HCEC 1CT (cell line): ENCODE data around the gene CARS1.

Source experiments
- DNase-seq: peaks from one replicate; pipeline ENCODE4 v3.0.0-alpha.2; 2017

CARS1 gene

DNA sequence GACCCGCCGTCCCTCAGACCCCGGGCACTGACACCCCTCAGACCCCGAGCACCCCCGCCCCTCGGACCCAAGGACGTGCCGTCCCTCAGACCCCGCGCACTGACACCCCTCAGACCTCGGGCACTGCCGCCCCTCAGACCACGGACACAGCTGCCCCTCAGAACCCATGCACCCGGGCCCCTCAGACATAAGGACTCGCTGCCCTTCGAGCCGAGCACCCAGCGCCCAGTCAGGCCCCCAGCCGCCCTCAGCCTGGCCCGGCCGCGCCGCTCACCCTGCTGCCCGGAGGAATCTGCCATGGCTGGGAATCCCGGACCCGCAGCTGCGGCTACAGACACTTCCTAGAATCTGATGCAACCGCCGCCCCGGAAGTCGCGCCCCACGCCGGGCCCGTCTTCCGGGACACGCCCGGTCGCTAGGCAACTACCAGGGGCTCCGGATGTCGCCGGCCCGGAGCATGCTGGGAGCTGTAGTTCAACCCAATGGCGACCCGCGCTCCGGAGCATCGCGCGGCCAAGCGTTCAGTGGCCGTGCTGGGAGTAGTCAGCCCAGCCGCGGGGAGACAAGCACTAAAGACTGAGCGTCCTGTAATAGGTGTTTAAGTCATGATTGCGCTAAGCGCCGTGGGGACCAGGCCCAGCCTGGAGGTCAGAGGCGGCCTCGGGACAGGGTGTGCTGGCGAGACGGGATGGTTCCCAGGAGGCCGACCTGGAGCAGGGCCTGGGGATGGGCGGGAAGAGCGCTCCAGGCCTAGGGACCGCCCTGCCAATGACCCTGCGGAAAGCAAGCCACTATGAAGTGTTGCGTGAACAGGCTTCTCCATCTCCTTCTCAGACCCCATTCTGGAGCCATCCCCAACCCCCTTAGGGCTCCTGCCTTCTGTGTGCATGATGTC is at the start of gene CARS1:
TSS of gene CARS1 (minus strand) at position 355 of the 895 bp plus-strand sequence. CDS start at position 299, 56 bp downstream.
- DNase-seq, result peak; percentile 97

DNA sequence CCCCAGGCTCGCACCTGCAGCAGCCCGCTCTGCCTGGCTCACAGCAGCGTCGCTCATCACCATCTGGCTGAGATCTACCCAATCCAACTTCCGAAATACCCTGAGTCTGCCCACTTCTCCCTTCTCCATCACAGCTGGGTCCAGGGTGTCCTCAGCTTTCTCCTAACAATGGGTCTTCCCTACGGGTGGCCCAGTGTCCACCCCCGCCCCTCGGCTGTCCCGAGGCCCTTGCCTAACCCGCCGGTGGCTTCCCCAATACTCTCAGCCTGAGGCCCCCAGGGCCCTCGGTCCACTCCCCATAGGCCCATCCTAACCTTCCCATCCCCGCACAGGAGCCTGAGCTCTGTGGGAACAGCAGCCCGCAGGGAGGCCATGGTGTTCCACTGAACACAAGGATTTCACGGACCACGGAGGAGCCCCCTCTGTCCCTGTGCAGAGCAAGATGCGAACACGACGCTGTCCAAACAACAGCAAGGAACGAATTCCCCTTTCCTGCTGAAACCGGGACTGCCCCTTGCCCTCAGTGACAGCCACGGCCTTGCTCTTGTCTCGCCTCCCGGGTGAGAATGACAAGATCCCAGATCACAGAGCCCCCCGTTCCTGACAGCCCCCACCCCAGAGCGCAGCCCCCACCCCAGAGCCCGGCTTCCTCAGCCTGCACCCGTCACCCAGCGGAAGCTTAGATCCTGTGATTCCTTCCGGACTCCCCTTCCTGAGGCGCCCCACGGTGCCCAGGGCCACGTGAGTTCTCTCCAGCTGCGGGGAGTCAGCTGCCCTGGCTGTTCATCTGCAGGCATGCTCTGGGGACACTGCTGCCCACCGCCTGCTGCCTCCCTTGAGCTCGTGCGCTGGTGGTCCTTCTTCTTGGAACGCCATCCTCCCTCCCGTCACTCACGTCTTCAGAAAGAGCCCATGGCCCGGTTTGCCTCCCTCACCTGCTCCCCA is 48.8 kb upstream of the CARS1 start:
- DNase-seq, result no peak

DNA sequence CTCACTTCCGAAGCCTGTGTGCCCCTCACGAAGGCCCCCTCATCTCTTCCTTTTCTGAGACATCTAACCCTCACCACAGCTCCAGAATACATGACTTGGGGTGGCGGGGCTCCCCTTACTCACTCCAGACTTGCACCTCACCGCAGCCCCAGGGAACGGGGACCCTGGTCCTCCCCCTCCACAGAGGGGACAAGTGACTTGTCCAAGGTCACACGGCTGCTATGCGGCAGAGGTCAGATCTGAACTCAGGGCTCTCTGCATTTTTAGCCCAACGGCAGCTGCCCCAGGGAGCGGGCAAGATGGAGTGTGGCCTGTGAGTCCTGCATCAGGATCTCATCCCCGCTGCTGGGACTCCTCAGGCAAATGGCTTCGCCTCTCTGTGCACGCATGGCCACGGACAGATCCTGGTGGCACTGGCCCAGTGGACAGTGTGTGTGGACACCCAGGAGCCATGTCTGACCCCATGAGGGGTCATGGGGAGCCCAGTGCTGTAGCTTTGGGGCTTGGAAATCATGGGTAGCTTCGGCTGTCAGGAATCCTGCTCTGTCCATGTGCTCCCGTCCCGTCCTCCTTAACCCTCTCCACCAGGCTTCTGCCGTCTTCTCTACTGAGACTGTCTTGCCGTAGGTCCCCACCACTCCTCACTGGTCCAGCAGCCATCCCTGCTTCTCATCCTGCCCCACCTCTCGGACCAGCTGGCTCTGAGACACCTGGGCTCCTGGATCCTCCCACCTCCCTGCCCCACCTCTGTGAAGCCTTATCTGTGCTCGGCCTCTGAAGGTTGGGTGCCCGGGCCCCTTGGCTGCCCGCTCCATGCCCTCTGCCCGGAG is 48.0 kb upstream of the CARS1 start:
- DNase-seq, result no peak

DNA sequence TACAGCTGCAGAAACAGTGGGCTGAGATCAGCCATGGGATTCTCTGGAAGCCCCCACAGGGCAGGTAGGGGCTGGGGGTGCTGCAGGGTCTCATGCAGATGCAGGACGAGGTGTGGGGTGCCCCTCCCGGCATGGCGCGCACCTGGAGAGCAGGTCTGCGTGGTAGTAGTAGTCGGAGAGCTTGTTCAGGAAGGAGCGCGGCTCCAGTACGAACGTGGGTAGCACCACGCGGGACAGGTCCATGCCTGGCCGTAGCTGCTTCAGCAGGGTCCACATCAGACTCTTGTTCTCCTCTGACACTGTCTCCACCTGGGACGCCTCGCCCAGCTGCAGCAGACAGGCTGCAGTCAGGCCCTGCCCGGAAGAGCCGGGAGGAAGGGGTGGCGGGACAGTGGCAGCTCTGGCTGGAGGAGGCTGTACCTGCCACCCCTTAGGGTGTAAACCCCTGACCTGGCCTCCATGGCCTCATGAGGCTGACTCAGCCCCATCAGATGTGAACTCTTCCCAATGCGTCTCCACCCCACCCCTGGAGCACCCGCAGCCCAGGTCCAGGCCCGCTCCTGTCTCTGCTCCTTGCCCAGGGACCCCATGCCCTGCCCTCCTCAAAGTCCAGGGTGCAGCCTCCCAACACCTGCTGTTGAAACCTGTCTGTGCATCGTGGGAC is 47.0 kb upstream of the CARS1 start:
- no peak for DNase-seq

DNA sequence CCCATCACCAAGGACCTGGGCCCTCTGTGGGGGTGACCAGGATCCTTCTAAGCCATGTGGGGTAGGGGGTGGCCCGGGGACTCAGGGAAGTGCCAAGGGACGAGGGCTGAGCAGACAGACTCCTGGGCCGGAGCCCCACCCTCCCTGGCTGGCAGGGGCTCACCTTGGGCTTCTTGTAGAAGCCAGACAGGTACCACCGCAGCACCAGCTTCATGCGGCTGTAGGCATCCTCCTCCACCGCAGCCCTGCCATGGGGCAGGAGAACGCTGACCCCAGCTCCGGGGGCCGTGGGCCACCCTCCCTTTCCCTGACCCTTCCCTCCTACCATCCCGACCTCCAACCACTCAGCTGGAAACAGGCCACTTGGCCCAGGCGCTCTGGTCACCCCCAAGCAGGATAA is 45.9 kb upstream of the CARS1 start:
- no peak for DNase-seq

DNA sequence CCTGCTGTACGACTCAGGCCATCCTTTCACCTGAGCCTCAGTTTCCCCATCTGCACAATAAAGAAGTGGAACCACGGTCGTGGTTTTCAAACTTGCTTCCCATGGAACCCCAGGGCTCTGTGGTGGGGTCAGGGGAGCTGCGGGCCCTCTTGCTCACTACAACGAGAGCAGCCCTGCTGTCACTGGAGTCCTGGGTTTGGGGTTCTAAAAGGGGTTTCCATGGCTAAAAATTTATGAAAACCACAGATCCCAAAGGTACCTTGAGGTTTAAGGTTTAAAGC is 45.4 kb upstream of the CARS1 start:
- DNase-seq, result no peak

DNA sequence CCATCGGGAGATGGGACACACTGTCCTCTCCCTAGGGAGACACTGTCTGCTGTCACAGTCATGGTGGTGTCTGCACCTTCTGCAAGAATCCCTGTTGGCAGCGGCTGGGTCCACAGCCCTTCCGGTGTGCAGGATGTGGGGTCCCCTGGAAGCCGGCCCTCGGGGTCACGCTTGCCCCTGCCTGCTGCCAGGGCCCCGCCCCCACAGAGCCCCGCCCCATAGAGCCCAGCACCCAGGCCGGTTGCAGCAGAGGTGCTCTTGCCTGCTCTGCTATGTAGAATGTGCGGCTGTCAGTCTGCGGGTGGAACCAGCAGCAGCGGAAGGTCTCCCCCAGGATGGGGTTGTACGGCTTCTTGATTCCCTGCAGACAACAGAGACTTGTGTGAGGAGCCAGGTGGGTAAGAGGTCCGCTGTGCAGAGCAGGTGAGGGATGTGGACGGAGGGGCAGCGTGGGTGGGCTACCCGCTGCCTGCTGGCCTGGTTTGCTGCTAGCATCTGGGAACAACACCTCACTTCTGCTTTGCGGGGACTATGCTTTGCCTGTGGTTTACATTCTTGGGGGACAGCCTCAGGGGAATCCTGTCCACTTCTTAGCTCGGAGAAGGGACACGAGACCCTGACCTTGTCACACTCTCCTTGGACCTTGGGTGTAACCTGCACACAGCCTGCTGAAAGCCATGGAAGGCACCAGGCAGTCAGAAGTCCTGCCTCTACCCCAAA is 44.9 kb upstream of the CARS1 start:
- DNase-seq, result no peak

DNA sequence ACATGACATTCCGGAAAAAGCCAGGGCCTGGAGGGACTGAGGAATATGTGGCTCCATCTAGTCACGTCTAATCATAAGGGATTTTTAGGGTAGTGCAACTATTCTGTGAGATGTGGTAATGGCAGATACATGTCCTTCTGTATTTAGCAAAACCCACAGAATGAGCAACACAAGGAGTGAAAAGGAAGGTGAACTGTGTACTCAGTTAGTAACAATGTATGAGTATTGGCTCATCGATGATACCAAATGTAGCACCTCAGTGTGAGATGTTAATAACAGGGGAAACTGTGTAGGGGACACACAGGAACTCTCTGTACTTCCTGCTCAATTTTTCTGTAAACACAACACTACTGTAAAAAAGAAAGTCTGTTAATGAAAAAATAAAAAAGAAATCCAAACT is 42.0 kb upstream of the CARS1 start:
- DNase-seq, result no peak

DNA sequence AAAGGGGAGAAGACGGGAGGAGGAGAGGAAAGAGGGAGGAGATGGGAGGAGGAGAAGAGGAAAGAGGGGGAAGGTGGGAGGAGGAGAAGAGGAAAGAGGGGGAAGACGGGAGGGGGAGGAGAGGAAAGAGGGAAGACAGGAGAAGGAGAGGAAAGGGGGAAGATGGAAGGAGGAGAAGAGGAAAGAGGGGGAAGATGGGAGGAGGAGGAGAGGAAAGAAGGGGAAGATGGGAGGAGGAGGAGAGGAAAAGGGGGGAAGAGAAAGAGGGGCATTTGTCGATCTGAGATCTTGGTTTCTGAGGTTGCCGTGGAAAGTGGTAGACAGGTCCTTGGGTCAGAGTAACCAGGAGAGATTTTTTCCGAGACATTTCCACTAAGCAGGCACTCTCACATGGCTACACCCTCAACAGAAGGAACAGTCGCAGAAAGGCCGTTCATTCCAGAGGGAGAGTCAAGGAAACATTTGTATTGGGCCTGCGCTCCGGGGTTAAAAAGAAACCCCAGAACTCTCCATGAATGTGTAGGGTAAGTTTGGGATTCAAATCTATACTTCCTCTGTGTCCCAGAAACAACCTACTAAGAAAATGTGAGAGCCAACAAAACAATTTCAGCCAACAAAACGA is 39.8 kb upstream of the CARS1 start:
- no peak for DNase-seq

DNA sequence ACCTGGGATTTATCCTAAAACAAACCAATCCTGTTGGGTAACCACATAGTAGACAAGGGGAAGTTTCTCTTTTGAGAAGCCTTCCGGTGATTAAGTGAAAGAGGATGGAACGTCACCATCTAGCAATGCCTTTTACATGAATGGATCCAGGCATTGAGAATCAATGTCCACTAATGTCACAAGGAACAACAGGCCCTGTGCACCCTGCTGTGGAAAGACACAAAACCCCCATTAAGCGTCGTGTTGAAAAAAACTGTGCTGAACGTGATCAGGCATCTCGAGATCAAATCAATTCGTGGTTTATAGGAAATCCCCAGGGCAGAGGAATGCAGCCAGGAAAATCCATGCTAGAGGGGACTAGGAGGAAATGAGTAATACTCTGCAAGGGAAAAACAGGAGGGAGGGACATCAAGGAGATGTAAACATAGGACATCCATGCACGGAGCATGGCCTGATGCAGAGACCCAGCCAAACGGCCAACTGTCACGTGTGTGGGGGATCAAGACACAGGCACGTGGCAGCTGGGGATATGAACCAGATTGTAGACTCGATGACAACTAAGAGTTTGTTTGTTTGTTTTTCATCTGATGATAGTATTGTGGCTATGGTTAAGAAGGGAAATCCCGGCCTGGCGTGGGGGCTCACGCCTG is 38.6 kb upstream of the CARS1 start:
- peak; percentile 82 for DNase-seq

DNA sequence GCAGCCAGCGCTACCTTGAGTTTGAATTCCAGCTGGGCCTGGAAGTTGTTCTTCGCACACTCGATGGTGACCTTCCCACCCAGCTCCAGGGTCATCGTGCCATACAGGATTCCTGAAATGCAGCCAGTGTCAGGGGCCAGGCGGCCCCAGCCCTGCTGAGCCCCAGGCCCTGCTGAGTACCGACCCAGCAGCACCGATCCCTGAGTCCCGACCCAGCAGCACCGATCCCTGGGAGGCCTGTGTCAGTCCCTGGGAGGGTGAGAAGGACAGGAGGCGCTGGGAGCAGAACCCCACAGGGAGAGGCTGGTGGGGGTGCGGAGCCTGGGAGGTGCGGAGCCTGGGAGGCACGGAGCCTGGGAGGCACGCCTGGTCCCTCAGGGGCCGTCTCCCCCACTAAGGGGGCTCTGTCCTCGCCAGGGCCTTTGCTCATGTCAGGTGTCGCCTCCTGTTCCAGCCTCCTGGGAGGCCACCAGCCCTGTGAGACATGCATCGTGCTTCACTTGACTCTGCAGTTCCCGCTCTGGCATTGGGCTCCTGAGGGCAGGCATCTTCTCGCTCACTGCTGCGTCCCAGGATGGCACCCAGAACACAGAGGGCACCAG is 37.1 kb upstream of the CARS1 start:
- DNase-seq, result no peak

DNA sequence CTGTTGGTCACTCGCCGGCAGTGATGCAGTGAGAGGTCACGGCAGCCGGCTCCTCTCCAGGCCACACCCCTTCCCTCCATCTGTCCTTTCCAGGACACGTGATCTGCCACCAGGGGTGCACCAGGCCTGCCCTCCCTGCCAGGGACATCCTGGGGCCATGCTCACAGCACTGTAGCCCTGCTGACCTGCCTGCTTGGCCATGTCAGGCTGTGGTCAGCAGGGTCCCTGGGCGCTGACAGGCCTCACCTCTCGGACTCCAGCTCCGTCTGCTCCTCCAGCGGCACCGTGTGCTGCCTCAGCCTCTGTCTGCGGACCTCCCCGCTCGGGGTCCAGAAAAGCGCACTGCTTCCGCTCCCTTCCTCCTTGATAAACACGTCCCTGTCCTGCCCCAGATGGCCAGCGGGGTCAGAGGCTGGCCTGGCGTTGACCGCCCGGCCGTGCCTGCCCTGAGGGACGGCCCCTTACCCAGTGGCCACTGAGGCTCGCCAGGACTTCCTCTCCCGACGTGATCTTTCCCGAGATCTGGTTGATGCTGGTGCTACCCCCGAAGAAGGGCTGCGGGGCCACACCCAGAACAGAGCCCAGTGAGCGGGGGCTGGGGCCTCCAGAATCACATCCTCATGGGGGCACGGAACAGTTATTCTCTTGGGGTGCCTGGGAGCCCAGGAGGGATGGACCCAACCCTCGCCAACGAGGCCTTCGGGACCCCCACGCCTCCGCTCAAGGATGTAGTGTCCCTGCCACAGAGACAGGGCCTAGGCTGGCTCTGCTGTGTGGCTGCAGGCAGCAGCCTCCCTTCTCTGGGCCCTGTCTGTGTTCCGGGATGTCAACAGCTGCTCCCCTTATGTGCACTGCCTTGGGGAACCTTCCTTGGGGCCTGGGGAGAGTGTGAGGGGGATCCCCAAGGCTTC is 36.3 kb upstream of the CARS1 start:
- no peak for DNase-seq

DNA sequence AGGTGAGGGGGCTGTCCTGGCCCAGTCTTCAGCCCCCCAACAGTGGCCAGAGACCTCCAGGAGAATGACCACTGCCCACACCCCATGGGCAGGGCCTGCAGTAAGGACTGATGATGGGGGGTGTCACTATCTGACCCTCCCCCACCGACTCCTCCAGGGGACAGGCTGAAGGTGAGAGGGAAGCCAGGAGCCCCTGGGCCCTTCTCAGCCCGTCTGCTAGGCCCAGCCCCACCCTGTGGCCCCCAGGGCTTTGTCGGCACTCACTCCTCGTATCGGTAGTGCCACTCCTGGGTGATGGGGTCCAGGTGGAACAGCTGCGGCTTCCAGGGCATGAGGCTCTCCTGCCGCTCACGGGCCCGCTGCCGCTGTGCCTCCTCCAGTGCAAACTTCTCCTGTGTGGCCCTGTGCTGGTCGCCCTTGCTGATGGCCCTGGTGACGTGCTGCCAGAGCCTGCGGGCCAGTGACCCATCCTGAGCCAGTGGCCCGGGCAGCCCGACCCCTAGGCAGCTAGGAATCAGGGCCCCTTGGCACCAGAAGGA is 35.4 kb upstream of the CARS1 start:
- no peak for DNase-seq

DNA sequence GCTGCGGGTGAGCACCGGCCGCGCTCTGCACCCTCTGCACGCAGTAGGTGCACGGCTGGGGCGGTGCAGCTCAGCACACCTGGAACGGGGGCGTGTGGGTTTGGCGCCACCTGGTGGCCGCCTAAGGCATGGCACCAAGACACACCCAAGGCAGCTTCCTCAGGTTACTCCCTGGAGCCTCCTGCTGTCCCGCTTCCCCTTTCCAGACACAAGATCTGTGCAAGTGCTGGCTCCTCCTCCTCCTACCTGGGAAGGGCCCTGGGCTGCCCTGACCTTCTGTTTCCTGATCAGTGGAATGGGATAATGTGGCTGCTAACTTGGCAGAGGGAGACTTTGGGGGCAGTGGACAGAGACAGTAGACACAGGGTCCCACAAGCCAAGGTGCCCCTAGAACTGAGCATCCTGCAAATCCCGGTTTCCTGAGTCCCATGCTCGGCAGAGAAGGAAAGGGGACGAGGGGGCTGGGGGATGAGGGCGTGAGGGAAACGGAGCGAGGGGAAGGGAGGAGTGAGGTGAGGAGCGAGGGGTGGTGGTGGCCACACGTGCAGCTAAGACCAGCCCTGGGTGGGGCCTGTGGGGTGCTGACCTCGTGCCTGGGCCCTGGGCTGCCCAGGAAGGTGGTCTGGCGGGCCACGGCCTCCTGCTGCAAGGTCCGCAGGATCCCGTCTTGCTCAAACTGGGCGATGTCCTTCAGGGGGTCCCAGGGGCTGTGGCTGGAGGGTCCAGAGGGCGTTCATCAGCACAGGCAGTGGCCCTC is 34.8 kb upstream of the CARS1 start:
- peak; percentile 51 for DNase-seq

DNA sequence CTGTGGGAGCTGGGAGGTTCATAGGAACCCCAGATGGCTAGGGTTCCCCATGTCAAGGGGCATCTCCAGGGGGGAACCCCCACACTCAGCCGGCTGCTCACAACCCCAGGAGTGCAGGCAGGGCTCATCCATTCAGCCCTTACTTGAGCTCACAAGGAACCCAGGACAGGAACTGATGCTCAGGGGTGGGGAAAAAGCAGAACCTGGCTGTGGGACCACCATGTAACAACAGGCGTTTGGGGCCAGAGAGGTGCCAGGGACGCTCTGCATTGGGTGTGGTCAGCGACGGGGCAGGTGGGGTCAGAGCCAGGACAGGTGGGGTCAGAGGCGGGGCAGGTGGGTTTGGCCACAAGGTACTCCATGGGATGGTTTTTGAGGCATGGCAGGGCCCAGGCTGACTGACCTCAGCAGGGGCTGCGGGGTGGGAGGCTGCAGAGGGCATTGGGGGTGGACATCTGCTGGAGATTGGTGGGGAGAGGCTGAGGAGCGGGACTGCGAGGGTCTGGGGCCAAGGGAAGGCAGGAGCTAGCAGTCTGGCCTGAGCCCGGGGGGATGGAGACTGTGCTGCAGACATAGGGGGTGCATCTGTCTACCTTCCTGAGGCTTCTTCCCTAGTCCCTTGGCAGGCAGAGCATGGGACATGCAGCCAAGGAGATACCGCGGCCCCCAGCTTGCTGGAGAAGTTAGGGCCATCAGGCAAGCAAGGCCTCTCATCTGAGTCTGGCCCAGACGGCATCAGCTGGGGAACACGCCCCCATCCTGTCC is 34.0 kb upstream of the CARS1 start:
- DNase-seq, result no peak

DNA sequence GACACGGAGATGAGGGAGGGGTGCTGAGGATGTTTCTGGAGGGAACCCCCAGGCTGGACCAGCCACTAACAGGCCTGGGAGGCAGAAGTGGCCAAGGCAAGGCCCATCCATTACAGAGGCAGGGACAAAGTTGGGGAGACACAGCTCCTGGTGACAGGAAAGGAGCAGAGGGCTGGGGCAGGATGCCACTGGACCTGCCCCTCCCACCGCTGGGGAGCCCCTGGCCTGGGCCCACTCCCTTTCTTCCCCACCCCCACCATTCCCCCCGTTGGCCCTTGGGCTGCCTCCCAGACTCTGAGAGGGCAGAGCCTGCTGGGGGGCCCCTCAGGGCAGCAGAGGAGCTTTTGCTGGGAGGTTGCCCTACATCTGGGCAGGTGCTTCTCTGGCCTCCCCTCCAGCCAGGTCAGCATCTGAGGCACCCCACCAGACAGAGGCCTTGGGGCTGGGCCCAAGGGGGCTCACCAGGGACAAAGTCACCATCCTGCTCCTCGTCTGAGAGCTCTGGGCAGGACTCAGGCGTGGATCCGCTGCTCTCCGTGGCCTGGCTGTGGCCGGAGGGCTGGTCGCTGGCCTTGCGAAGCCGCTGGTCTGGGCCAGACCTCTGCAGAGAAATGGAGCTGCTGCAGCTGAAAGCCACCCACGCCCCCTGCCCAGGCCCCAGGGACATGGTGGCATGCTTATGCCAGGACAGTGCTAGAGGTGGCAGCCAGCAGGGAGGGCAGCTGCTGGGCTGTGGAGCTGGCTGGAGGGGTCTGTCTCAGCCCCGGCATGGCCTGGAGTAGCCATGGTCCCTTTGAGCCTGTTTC is 33.1 kb upstream of the CARS1 start:
- DNase-seq, result no peak
